ENCODE data around the gene PCDH15. TPM values are rescaled to one million over a fixed set of nuclear protein-coding genes. Genes with fewer than 3 reads are reported as not detected.

The PCDH15 gene
- total RNA-seq, 2 donors from 2014 or later = 1.1 TPM; not detected in 1

GRCh38 chr10:54131833-54132232 lies 669.2 kb downstream of the PCDH15 start:
- no peaks in the 10 kb centered on the region for H3K36me3 ChIP-seq
- H3K27ac ChIP-seq = no peak overlapping the region
- WGBS = 87% methylated on average over 6 of the region's 6 CpGs
- no peaks in the 10 kb centered on the region for H3K4me1 ChIP-seq (replicated peaks)
- no peaks in the 10 kb centered on the region for H3K27me3 ChIP-seq (replicated peaks; ENCODE audit: insufficient read depth)
- H3K9me3 ChIP-seq = no peaks in the 10 kb centered on the region
- intact Hi-C loops (cut with DNase I) = no loop called here
- H3K4me3 ChIP-seq = no peak overlapping the region
- TF ChIP-seq CTCF (IDR thresholded peaks at IDR 0.05) = no peak
- TF ChIP-seq POLR2AphosphoS5 (IDR thresholded peaks at IDR 0.05) = no peak
- no peak for TF ChIP-seq POLR2A (IDR thresholded peaks at IDR 0.05)
- no peak for DNase-seq (ENCODE audit: low spot score)

GRCh38 chr10:54130394-54130793 lies 670.6 kb downstream of the PCDH15 start:
- intact Hi-C loops (cut with DNase I) = no loop called here
- Histone ChIP-seq H3K9me3 (no peaks in the 10 kb centered on the region), H3K27ac (no peak overlapping the region), H3K4me3 (no peak overlapping the region), H3K36me3 (no peaks in the 10 kb centered on the region), H3K27me3 (replicated peaks; ENCODE audit: insufficient read depth) (no peaks in the 10 kb centered on the region), H3K4me1 (replicated peaks) (no peaks in the 10 kb centered on the region)
- no peak for DNase-seq (ENCODE audit: low spot score)
- TF ChIP-seq POLR2AphosphoS5 (IDR thresholded peaks at IDR 0.05) = no peak
- no peak for TF ChIP-seq POLR2A (IDR thresholded peaks at IDR 0.05)
- 84% methylated on average over 6 of the region's 6 CpGs for WGBS

GRCh38 chr10:54125098-54125747 lies 675.8 kb downstream of the PCDH15 start:
- WGBS = 40% methylated on average over 3 of the region's 3 CpGs
- no peak for DNase-seq (ENCODE audit: low spot score)
- no peak overlapping the region for H3K4me3 ChIP-seq
- TF ChIP-seq CTCF (IDR thresholded peaks at IDR 0.05) = no peak
- no peak for TF ChIP-seq POLR2A (IDR thresholded peaks at IDR 0.05)
- no peak for TF ChIP-seq POLR2AphosphoS5 (IDR thresholded peaks at IDR 0.05)
- no peaks in the 10 kb centered on the region for H3K4me1 ChIP-seq (replicated peaks)
- H3K27ac ChIP-seq = no peak overlapping the region
- intact Hi-C loops (cut with DNase I) = no loop called here
- no peaks in the 10 kb centered on the region for H3K36me3 ChIP-seq
- H3K9me3 ChIP-seq = no peaks in the 10 kb centered on the region
- H3K27me3 ChIP-seq (replicated peaks; ENCODE audit: insufficient read depth) = no peaks in the 10 kb centered on the region

- TF ChIP-seq CTCF (IDR thresholded peaks at IDR 0.05) (no peak), POLR2A (IDR thresholded peaks at IDR 0.05) (no peak), POLR2AphosphoS5 (IDR thresholded peaks at IDR 0.05) (no peak)
- intact Hi-C loops (cut with DNase I) = no loop called here
Observed at GRCh38 chr10:54124209-54124885, 676.7 kb downstream of the PCDH15 start.

GRCh38 chr10:54120806-54121205 lies 680.2 kb downstream of the PCDH15 start:
- DNase-seq (ENCODE audit: low spot score) = no peak
- H3K4me3 ChIP-seq = no peak overlapping the region
- no peak for TF ChIP-seq POLR2AphosphoS5 (IDR thresholded peaks at IDR 0.05)
- TF ChIP-seq CTCF (IDR thresholded peaks at IDR 0.05) = no peak
- no peak for TF ChIP-seq POLR2A (IDR thresholded peaks at IDR 0.05)
- no peak overlapping the region for H3K27ac ChIP-seq
- no peaks in the 10 kb centered on the region for H3K4me1 ChIP-seq (replicated peaks)
- H3K27me3 ChIP-seq (replicated peaks; ENCODE audit: insufficient read depth) = no peaks in the 10 kb centered on the region
- intact Hi-C loops (cut with DNase I) = no loop called here
- H3K36me3 ChIP-seq = no peaks in the 10 kb centered on the region
- no peaks in the 10 kb centered on the region for H3K9me3 ChIP-seq
- WGBS = 0% methylated on average over 1 of the region's 1 CpG

More at GRCh38 chr10:54124209-54124885, 676.7 kb downstream of the PCDH15 start:
- H3K36me3 ChIP-seq = no peaks in the 10 kb centered on the region
- WGBS = 36% methylated on average over 6 of the region's 6 CpGs
- no peaks in the 10 kb centered on the region for H3K27me3 ChIP-seq (replicated peaks; ENCODE audit: insufficient read depth)
- DNase-seq (ENCODE audit: low spot score) = no peak
- H3K9me3 ChIP-seq = no peaks in the 10 kb centered on the region
- no peaks in the 10 kb centered on the region for H3K4me1 ChIP-seq (replicated peaks)
- no peak overlapping the region for H3K4me3 ChIP-seq
- H3K27ac ChIP-seq = no peak overlapping the region

Data from prostate gland (tissue), 2 donors.